Thymus (tissue), 11 donors: Measurements from ENCODE around the gene ANXA9. TPM values are rescaled to one million over a fixed set of nuclear protein-coding genes. Genes with fewer than 3 reads are reported as not detected.

Experiments
- DNase-seq, 9 donors: peaks; one replicate each; pipeline ENCODE4 v3.0.0-alpha.2; 2013; ENCODE audit warnings: low spot score in 9 of 9, low read depth in 6 of 9, missing footprints in 1 of 9
- H3K27ac ChIP-seq, 2 donors: one replicate each; pipeline ENCODE4 v1.5.1; 2013; ENCODE audit warnings: control low read depth in 1 of 2, low read depth in 1 of 2, low read length in 1 of 2, mild to moderate bottlenecking in 1 of 2, moderate library complexity in 1 of 2
- H3K27me3 ChIP-seq, 2 donors: one replicate each; pipeline ENCODE4 v1.5.1; 2013; ENCODE audit warnings: low read length in 1 of 2; ENCODE audit not compliant: control insufficient read depth in 2 of 2, insufficient read depth in 1 of 2
- H3K36me3 ChIP-seq, 2 donors: one replicate each; pipeline ENCODE4 v1.5.1; 2013; ENCODE audit warnings: low read length in 1 of 2, mild to moderate bottlenecking in 1 of 2, moderate library complexity in 1 of 2; ENCODE audit not compliant: control insufficient read depth in 2 of 2, insufficient read depth in 2 of 2
- H3K4me1 ChIP-seq, 2 donors: one replicate each; pipeline ENCODE4 v1.5.1; 2013; ENCODE audit warnings: low read length in 2 of 2; ENCODE audit not compliant: control insufficient read depth in 2 of 2, insufficient read depth in 2 of 2
- H3K4me3 ChIP-seq, 2 donors: one replicate each; pipeline ENCODE4 v1.5.1; 2013; ENCODE audit warnings: low read length in 2 of 2, control low read depth in 1 of 2, mild to moderate bottlenecking in 1 of 2
- H3K9me3 ChIP-seq, 2 donors: one replicate each; pipeline ENCODE4 v1.5.1; 2013; ENCODE audit warnings: low read length in 1 of 2, mild to moderate bottlenecking in 1 of 2; ENCODE audit not compliant: control insufficient read depth in 2 of 2, insufficient read depth in 1 of 2
- WGBS: extraction: QIAGEN DNeasy Blood & Tissue Kit; methylation state at CpG from one replicate; pipeline ENCODE4 v1.1.7; 2013; 5-methylcytosine and 5-hydroxymethylcytosine counted together
- polyA plus RNA-seq: library from polyadenylated mRNA; stranded (reverse); fragments of 200-250 nt; gene quantifications from one replicate; pipeline ENCODE4 v1.2.3, GENCODE V29; 2013
- total RNA-seq: library from RNA; stranded (reverse); fragments of 120-200 nt; gene quantifications from one replicate; pipeline ENCODE4 v1.2.4, GENCODE V29; 2013
- donor health status: healthy.

Gene ANXA9
- total and polyA plus RNA-seq, 2 donors, result 0.14 to 2.1 TPM

GRCh38 chr1:150973258-150973835 is 8.7 kb upstream of the ANXA9 start:
- Histone ChIP-seq H3K4me3 (peak overlapping the region; percentile 81 to 95), H3K4me1 (peaks cover 25 to 48% of the 10 kb centered on the region in 2 donors), H3K27ac (peak overlapping the region; percentile 69 to 82), H3K36me3 (peaks cover 10 to 17% of the 10 kb centered on the region in 2 donors), H3K9me3 (peaks cover 0 to 8% of the 10 kb centered on the region in 2 donors), H3K27me3 (peaks cover 0 to 2% of the 10 kb centered on the region in 2 donors)
- 55% methylated on average over 15 of the region's 15 CpGs for WGBS
- DNase-seq, result no peak

- Histone ChIP-seq H3K4me3 (peak overlapping the region; percentile 81 to 95), H3K9me3 (peaks cover 0 to 8% of the 10 kb centered on the region in 2 donors), H3K4me1 (peaks cover 26 to 51% of the 10 kb centered on the region in 2 donors), H3K27ac (peak overlapping the region; percentile 69 to 82), H3K27me3 (peaks cover 0 to 2% of the 10 kb centered on the region in 2 donors), H3K36me3 (peaks cover 3 to 10% of the 10 kb centered on the region in 2 donors)
- under 1% methylated on average over 67 of the region's 67 CpGs for WGBS
- DNase-seq, result peak in 5 of 9 donors; percentile 22 to 64 (median 38)
Observed at GRCh38 chr1:150973836-150974579, 8.1 kb upstream of the ANXA9 start.

GRCh38 chr1:150974580-150975478 is 7.3 kb upstream of the ANXA9 start, which contains the start of gene CERS2:
Gene CERS2 (minus strand): TSS chr1:150974835. CDS start chr1:150969090, 5,745 bp downstream.
- peak in 7 of 9 donors; percentile 43 to 88 (median 66) for DNase-seq
- peaks cover 30 to 58% of the 10 kb centered on the region in 2 donors for H3K4me1 ChIP-seq
- H3K27me3 ChIP-seq, result peaks cover 0 to 2% of the 10 kb centered on the region in 2 donors
- peak within 1 kb of the TSS; percentile 81 to 95 for H3K4me3 ChIP-seq
- H3K27ac ChIP-seq, result peak within 1 kb of the TSS; percentile 69 to 82
- 5% methylated on average over 106 of the region's 106 CpGs for WGBS
- peaks cover 0 to 8% of the 10 kb centered on the region in 2 donors for H3K9me3 ChIP-seq
- peaks cover 3 to 9% of the 10 kb centered on the region in 2 donors for H3K36me3 ChIP-seq

DNA sequence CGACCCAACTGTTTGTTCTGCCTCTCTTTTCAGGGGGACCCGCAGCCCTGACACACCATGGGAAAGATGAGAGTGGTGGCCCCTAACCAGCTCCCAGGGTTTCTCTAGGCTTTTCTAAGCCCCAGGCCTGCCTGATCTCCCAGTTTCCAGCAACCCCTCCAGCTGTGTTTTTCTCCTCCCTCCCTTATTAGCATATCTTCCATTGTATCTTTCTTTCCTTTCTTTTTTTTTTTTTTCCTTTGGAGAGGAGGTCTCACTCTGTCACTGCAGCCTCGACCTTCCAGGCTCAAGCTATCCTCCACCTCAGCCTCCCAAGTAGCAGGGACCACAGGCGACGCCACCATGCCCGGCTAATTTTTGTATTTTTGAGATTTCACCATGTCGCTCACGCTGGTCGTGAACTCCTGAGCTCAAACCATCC is 5.7 kb upstream of the ANXA9 start:
- no peak overlapping the region for H3K4me3 ChIP-seq
- no peak for DNase-seq
- H3K36me3 ChIP-seq, result peaks cover 3% of the 10 kb centered on the region in 2 donors
- WGBS, result 94% methylated on average over 9 of the region's 9 CpGs
- H3K9me3 ChIP-seq, result peaks cover 0 to 4% of the 10 kb centered on the region in 2 donors
- peaks cover 0 to 2% of the 10 kb centered on the region in 2 donors for H3K27me3 ChIP-seq
- H3K27ac ChIP-seq, result no peak overlapping the region
- H3K4me1 ChIP-seq, result peaks cover 34 to 65% of the 10 kb centered on the region in 2 donors

DNA sequence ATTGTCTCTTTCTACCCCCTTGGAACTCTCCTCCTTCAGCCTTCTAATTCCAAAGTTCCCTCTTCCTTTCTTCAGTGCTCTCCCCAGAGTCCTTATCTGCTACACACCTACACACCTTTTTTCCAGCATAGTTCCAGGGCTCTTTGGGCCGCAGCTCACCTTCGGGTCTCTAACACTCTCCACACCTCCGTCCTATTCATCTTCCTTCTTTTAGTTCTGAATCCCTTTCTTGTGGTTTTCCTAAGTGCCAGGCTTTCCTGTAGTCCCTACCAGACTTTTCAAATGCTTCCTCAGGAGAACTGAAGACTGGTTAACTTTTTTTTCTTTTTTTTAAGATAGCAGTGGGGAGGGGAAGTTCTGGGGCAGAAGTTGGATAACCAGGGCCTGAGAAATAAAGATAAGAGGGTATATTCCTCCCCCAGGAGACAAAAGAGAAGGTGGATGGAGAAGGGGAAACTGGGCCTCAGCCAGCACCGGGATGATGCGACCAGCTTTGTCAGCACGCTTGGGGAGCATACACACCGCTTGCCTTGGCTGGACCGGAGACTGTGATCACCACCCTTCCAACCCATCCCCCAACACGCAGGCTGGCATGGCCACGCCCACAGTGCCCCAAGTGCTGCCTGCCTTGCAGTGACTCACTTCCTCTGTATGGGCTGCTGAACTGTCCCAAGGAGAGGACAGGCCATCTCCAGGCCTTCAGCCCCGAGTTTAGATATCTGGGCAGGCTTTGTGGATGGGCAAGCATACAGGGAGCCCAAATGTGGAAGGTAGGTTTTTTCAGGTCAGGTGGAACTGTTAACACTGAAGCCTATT is 5.0 kb upstream of the ANXA9 start:
- H3K36me3 ChIP-seq, result no peaks in the 10 kb centered on the region
- H3K4me3 ChIP-seq, result no peak overlapping the region
- peak in 6 of 9 donors; percentile 45 to 83 (median 68) for DNase-seq
- H3K27me3 ChIP-seq, result peaks cover 0 to 2% of the 10 kb centered on the region in 2 donors
- 13% methylated on average over 11 of the region's 11 CpGs for WGBS
- H3K9me3 ChIP-seq, result no peaks in the 10 kb centered on the region
- peaks cover 36 to 66% of the 10 kb centered on the region in 2 donors for H3K4me1 ChIP-seq
- peak overlapping the region in 1 of 2 donors; percentile 38 for H3K27ac ChIP-seq

DNA sequence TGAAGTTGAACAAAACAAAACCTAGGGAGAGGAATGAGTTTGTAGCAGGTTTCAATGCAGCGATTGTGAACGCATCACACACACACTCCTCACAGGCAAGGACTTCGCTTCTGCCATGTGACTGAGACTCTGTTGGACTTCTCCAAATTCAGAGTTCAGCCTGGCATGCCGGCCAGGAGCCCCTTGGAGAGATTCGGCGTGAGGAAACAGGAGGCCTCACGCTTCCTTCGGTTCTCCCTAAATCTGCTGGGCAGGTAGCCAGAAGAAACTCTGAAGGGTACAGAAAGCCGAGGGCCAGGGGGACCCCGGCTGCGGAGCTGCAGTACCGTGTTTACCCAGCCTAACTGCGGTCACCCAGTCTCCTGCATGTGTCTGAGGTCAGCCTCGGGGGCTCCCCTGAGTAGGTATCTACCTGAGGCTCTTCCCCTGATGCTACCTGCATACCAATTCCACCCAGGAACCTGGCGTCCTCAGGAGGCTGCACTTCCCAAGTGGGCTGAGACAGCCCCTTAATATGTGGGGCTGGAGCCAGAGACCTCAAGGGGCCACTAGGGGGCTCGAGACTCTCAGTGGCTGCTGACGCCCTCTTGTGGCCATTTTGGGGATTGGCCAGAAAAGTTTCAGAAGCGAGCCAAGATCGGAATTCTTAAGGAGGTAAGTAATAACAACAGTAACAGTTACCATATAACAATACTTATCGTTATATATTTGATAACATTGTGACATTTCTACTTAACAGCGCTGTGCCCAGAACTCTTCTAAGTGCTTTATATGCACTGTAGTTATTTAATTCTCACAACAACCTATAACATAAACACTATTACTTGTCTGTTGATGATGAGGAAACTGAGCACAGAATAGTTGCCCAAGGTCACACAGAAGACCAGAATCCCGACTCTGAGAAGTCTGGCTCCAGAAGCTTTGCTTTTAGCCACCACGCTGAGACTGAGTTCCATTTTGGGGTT is 2.7 kb upstream of the ANXA9 start:
- Histone ChIP-seq H3K4me1 (peaks cover 23 to 54% of the 10 kb centered on the region in 2 donors), H3K4me3 (peak overlapping the region; percentile 17 to 41), H3K36me3 (no peaks in the 10 kb centered on the region), H3K27ac (peak overlapping the region; percentile 47 to 61), H3K9me3 (no peaks in the 10 kb centered on the region), H3K27me3 (peaks cover 0 to 2% of the 10 kb centered on the region in 2 donors)
- DNase-seq, result peak; percentile 65 to 96 (median 87)
- 13% methylated on average over 23 of the region's 23 CpGs for WGBS

DNA sequence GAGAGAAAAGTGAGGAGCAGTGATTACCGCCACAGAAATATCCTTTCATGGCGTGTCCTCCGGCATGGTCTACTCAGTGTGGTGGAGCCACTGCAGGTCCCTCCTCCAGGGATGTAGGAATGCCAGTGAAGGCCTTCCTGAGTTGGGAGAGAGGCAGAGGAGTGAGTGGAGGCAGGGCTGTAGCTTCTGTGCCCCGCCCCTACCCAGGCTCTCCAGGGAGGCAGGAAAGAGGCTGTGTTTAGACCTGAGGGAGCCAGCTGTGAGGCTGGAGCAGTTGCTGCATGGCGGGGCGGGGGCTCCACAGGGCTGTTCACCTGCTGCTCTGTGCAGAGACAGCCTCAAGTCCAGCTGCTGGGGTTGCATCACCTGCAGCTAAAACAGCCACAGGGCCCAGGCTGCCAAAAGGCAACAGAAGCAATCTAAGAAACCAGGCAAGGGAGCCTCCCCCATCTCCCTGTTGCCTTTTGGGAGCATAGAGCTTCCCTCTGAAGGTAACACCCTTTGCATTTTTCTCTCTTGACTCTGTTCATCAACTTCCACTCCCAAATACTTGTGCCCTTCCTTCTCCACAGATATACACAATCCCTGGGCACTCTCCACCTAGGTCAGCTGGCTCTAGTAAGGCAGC is 801 bp upstream of the ANXA9 start:
- H3K4me3 ChIP-seq, result no peak overlapping the region
- 59% methylated on average over 6 of the region's 6 CpGs for WGBS
- H3K36me3 ChIP-seq, result no peaks in the 10 kb centered on the region
- H3K27ac ChIP-seq, result peak overlapping the region; percentile 31 to 49
- no peaks in the 10 kb centered on the region for H3K27me3 ChIP-seq
- DNase-seq, result peak in 7 of 9 donors; percentile 50 to 86 (median 70)
- no peaks in the 10 kb centered on the region for H3K9me3 ChIP-seq
- H3K4me1 ChIP-seq, result peaks cover 23 to 48% of the 10 kb centered on the region in 2 donors
